H1 (cell line): ENCODE measurements around the gene SLC28A1. TPM values are rescaled to one million over a fixed set of nuclear protein-coding genes. Genes with fewer than 3 reads are reported as not detected.

Experiments used
- CTCF ChIA-PET: fragments of 300-600 bp; sonication (Branson Sonifier 250); formaldehyde crosslinking; loops from one replicate; lab custom pipeline; 2021; ENCODE audit not compliant: partially characterized antibody; lab: Charles Lee
- POLR2A ChIA-PET: fragments of 300-600 bp; sonication (Branson Sonifier 250); formaldehyde crosslinking; loops from one replicate; lab custom pipeline; 2021; ENCODE audit warnings: inconsistent platforms; ENCODE audit not compliant: partially characterized antibody; lab: Charles Lee
- DNase-seq, 2 experiments: peaks; one replicate each; pipeline versions ENCODE4 v3.0.0 to v3.0.0-alpha.2; 2010 to 2022; ENCODE audit warnings: low spot score in 2 of 2, low read depth in 1 of 2, mixed read lengths in 1 of 2
- FAIRE-seq: peaks from 2 replicates; lab custom pipeline; 2011; peaks lifted over from hg19 to GRCh38; lab: Jason Lieb, UNC
- H2AFZ ChIP-seq: 2 replicates; pipeline ENCODE4 v1.8.1; 2012; ENCODE audit warnings: low read length, inconsistent platforms
- H2AK5ac ChIP-seq: 2 replicates; pipeline ENCODE4 v1.6.1; 2013; ENCODE audit warnings: low read depth, low read length
- H2BK120ac ChIP-seq: replicated peaks from 2 replicates; pipeline ENCODE3; 2013; ENCODE audit warnings: low read depth, low read length, inconsistent platforms
- H2BK12ac ChIP-seq: 2 replicates; pipeline ENCODE4 v1.6.1; 2013; ENCODE audit warnings: low read depth, low read length
- H2BK15ac ChIP-seq: 2 replicates; pipeline ENCODE4 v1.6.1; 2013; ENCODE audit warnings: low read length
- H2BK20ac ChIP-seq: 2 replicates; pipeline ENCODE4 v1.6.1; 2013; ENCODE audit warnings: low read length
- H2BK5ac ChIP-seq: 2 replicates; pipeline ENCODE4 v1.6.1; 2013; ENCODE audit warnings: low read depth, low read length
- H3K14ac ChIP-seq: 2 replicates; pipeline ENCODE4 v1.6.1; 2013; ENCODE audit warnings: inconsistent platforms; ENCODE audit not compliant: insufficient read length
- H3K18ac ChIP-seq: 2 replicates; pipeline ENCODE4 v1.6.1; 2013; ENCODE audit warnings: low read length; ENCODE audit errors: extremely low read depth
- H3K23ac ChIP-seq: 2 replicates; pipeline ENCODE4 v1.6.1; 2013; ENCODE audit warnings: inconsistent platforms; ENCODE audit not compliant: insufficient read length
- H3K23me2 ChIP-seq: 2 replicates; pipeline ENCODE4 v1.6.1; 2013; ENCODE audit warnings: low read depth, low read length
- H3K27ac ChIP-seq: 2 replicates; pipeline ENCODE4 v1.6.1; 2011; ENCODE audit warnings: low read depth, low read length, inconsistent platforms
- H3K27me3 ChIP-seq, 4 experiments: replicated peaks in 1 of 4; 1 replicate in 1 of 4; 2 replicates in 3 of 4; pipeline versions ENCODE4 v1.6.1 to v1.8.1; 2011 to 2013; ENCODE audit warnings: low read length in 3 of 4, mild to moderate bottlenecking in 3 of 4, inconsistent platforms in 2 of 4, mixed read lengths in 2 of 4, moderate library complexity in 1 of 4; ENCODE audit not compliant: control insufficient read depth in 3 of 4, insufficient read depth in 3 of 4; ENCODE audit errors: extremely low read depth in 1 of 4
- H3K36me3 ChIP-seq, 4 experiments: 2 replicates each; pipeline versions ENCODE4 v1.6.1 to v1.8.1; 2011 to 2013; ENCODE audit warnings: mild to moderate bottlenecking in 4 of 4, low read length in 3 of 4, moderate library complexity in 2 of 4, control low read depth in 1 of 4, inconsistent platforms in 1 of 4; ENCODE audit not compliant: insufficient read depth in 4 of 4, control insufficient read depth in 2 of 4
- H3K4ac ChIP-seq: replicated peaks from 2 replicates; pipeline ENCODE3; 2013; ENCODE audit warnings: low read length, low read depth, mixed read lengths, inconsistent platforms; ENCODE audit not compliant: insufficient read length
- H3K4me1 ChIP-seq, 4 experiments: replicated peaks in 1 of 4; 1 replicate in 1 of 4; 2 replicates in 3 of 4; pipeline versions ENCODE4 v1.6.1 to v1.8.1; 2011 to 2013; ENCODE audit warnings: low read length in 3 of 4, inconsistent platforms in 2 of 4, mixed read lengths in 1 of 4; ENCODE audit not compliant: insufficient read depth in 4 of 4, control insufficient read depth in 3 of 4
- H3K4me2 ChIP-seq, 2 experiments: 2 replicates each; pipeline versions ENCODE4 v1.6.1 to v1.8.1; 2011 to 2013; ENCODE audit warnings: low read depth in 2 of 2, low read length in 2 of 2, control low read depth in 1 of 2, inconsistent platforms in 1 of 2, mild to moderate bottlenecking in 1 of 2; ENCODE audit not compliant: insufficient read depth in 1 of 2
- H3K4me3 ChIP-seq, 4 experiments: fragments of 200-600, 300-600 bp in 1 of 4; sonication (generic), shearing (Covaris generic), sonication (Bioruptor Twin) in 1 of 4; 2 replicates each; pipeline versions ENCODE4 v1.5.1 to v1.8.1; 2011 to 2016; ENCODE audit warnings: low read length in 4 of 4, low read depth in 3 of 4, control low read depth in 2 of 4, inconsistent platforms in 2 of 4, mild to moderate bottlenecking in 2 of 4, mixed read lengths in 1 of 4, moderate library complexity in 1 of 4; ENCODE audit not compliant: insufficient read depth in 2 of 4; ENCODE audit errors: extremely low read depth in 1 of 4
- H3K56ac ChIP-seq: replicated peaks from 2 replicates; pipeline ENCODE3; 2013; ENCODE audit warnings: low read depth, mild to moderate bottlenecking, mixed read lengths, low read length, inconsistent platforms; ENCODE audit not compliant: insufficient read length
- H3K79me1 ChIP-seq: 2 replicates; pipeline ENCODE4 v1.6.1; 2013; ENCODE audit warnings: low read depth, low read length, control low read depth
- H3K79me2 ChIP-seq, 2 experiments: 2 replicates each; pipeline versions ENCODE4 v1.6.1 to v1.8.1; 2012 to 2013; ENCODE audit warnings: low read length in 2 of 2, mild to moderate bottlenecking in 2 of 2, inconsistent platforms in 1 of 2; ENCODE audit not compliant: insufficient read depth in 2 of 2, control insufficient read depth in 1 of 2
- H3K9ac ChIP-seq, 4 experiments: replicated peaks in 1 of 4; 1 replicate in 1 of 4; 2 replicates in 3 of 4; pipeline versions ENCODE4 v1.6.1 to v1.8.1; 2011 to 2013; ENCODE audit warnings: low read depth in 3 of 4, low read length in 3 of 4, control low read depth in 2 of 4, mild to moderate bottlenecking in 2 of 4, moderate library complexity in 2 of 4, inconsistent platforms in 1 of 4; ENCODE audit errors: extremely low read depth in 1 of 4
- H3K9me3 ChIP-seq, 2 experiments: 2 replicates each; pipeline versions ENCODE4 v1.6.1 to v1.8.1; 2012 to 2013; ENCODE audit warnings: mild to moderate bottlenecking in 2 of 2, moderate library complexity in 2 of 2, control low read depth in 1 of 2, inconsistent platforms in 1 of 2, low read depth in 1 of 2, low read length in 1 of 2, mixed read lengths in 1 of 2; ENCODE audit not compliant: insufficient read depth in 2 of 2
- H4K20me1 ChIP-seq, 2 experiments: replicated peaks in 1 of 2; 2 replicates each; pipeline versions ENCODE3 to v1.8.1; 2011 to 2013; ENCODE audit warnings: inconsistent platforms in 2 of 2, low read length in 2 of 2, mild to moderate bottlenecking in 1 of 2; ENCODE audit not compliant: insufficient read depth in 2 of 2, control insufficient read depth in 1 of 2
- H4K5ac ChIP-seq: 2 replicates; pipeline ENCODE4 v1.6.1; 2013; ENCODE audit warnings: low read length, low read depth, mixed read lengths, inconsistent platforms; ENCODE audit not compliant: insufficient read length
- H4K8ac ChIP-seq: 2 replicates; pipeline ENCODE4 v1.8.0; 2013; ENCODE audit warnings: mild to moderate bottlenecking, moderate library complexity, low read length, inconsistent platforms; ENCODE audit not compliant: insufficient read depth; ENCODE audit errors: extremely low read depth
- H4K91ac ChIP-seq: replicated peaks from 2 replicates; pipeline ENCODE3; 2013; ENCODE audit warnings: low read length, mixed read lengths, inconsistent platforms; ENCODE audit not compliant: insufficient read length
- BRCA1 ChIP-seq: IDR thresholded peaks from 2 replicates; pipeline ENCODE4 v1.6.1; 2012; ENCODE audit warnings: low read depth, low read length, improper control_type of control experiment
- WGBS, 2 experiments: shearing (Covaris generic) in 1 of 2; methylation state at CpG; one replicate each; pipeline versions ENCODE4 v1.1.6 to v1.1.7; 2013 to 2015; ENCODE audit warnings: low lambda C conversion rate in 2 of 2, mixed read lengths in 2 of 2, inconsistent platforms in 1 of 2, low coverage in 1 of 2, missing lambda C conversion rate in 1 of 2; ENCODE audit not compliant: insufficient replicate concordance in 2 of 2, insufficient coverage in 1 of 2, insufficient read length in 1 of 2; ENCODE audit errors: extremely low coverage in 1 of 2, missing lambda C conversion rate in 1 of 2; 5-methylcytosine and 5-hydroxymethylcytosine counted together
- polyA plus RNA-seq, 7 experiments: library from polyadenylated mRNA; depleted of rRNA in 3 of 7; stranded (reverse) in 5 of 7; unstranded in 2 of 7; fragments of >200 nt in 5 of 7; fragments of 200-250 nt in 2 of 7; gene quantifications; 1 replicate in 5 of 7; 2 replicates in 1 of 7; 4 replicates in 1 of 7; pipeline versions ENCODE4 v1.2.1 to v1.2.3, GENCODE V29; 2011 to 2013; ENCODE audit warnings: missing spikeins in 2 of 7, mixed read lengths in 2 of 7
- total RNA-seq: library from RNA; stranded (reverse); fragmentation: NEBNext Ultra II Directional; extraction: Animal tissue kit (Norgen Biotek cat#: 25700); gene quantifications from 2 replicates; pipeline ENCODE4 v1.2.1, GENCODE V29; 2021

Gene SLC28A1
- total and polyA plus RNA-seq, 2 of the 8 experiments (the other 6 are each of a cell fraction or from before 2014, with no cell fraction given): 0.09 TPM; not detected in 1

GRCh38 chr15:84889991-84890669, 5.7 kb downstream of the SLC28A1 start:
- Histone ChIP-seq H3K36me3 (no peaks in the 10 kb centered on the region), H3K27ac (no peak overlapping the region), H3K9me3 (no peaks in the 10 kb centered on the region), H3K23ac (no peak overlapping the region), H2AK5ac (no peak overlapping the region), H4K5ac (no peak overlapping the region), H3K79me1 (no peaks in the 10 kb centered on the region), H4K20me1 (no peaks in the 10 kb centered on the region), H3K23me2 (no peaks in the 10 kb centered on the region), H3K79me2 (no peaks in the 10 kb centered on the region), H3K4me1 (peaks cover 0 to 8% (median 1%) of the 10 kb centered on the region in 4 experiments; a peak in 4 of 7 replicates), H3K4me2 (no peak overlapping the region), H3K18ac (no peak overlapping the region), H2AFZ (no peak overlapping the region), H4K91ac (peak overlapping the region; percentile 15), H4K8ac (peak overlapping the region; percentile 84; the same call in 1 of the 2 replicates), H3K4me3 (no peak overlapping the region), H3K4ac (peak overlapping the region; percentile 49), H2BK15ac (peak overlapping the region; percentile 40; the same call in 1 of the 2 replicates), H3K56ac (no peak overlapping the region), H3K14ac (no peak overlapping the region), H3K27me3 (0 out of 7 replicates have a peak, but pooled peaks cover 0 to 3% (median 0%) of the 10 kb centered on the region in 4 experiments), H2BK5ac (peak overlapping the region; percentile 55; the same call in 1 of the 2 replicates), H2BK12ac (0 out of 2 replicates have a peak overlapping the region, but pooled peaks have one; percentile 39), H2BK120ac (no peak overlapping the region), H3K9ac (no peak overlapping the region), H2BK20ac (no peak overlapping the region)
- FAIRE-seq (no peak), DNase-seq (no peak)
- ChIA-PET POLR2A (no interaction called here), CTCF (interaction anchor here (0.8 to 2.0 kb wide), 4 partner anchors 13 to 116 kb away, joined by 3 to 9 read pairs (median 3); no protein-coding TSS in a partner anchor)
- WGBS, 2 experiments: 90% methylated on average over 6 of the region's 6 CpGs; no CpG with 5 or more reads in 1 of the 2 experiments
- no peak for TF ChIP-seq BRCA1
